ENCODE results near the gene ZDHHC14. TPM values are rescaled to one million over a fixed set of nuclear protein-coding genes. Genes with fewer than 3 reads are reported as not detected.
"Not testable (repeated sequence)": the region's sequence is repeated elsewhere in the genome, so short reads cannot be mapped to it uniquely, and the experiment has no call there.

The ZDHHC14 gene
- total RNA-seq (2014; rRNA removed; shearing (Covaris generic)), result 3.8 and 5.6 TPM in 2 replicates

GRCh38 chr6:157380779-157381561, at the start of gene ZDHHC14:
ZDHHC14 (plus strand) TSS chr6:157381190.
- in situ Hi-C loops (cut with HindIII; ENCODE audit: low sequenced_read_pairs), result no loop called here
- DNase-seq (ENCODE audit: low spot score), result peak; percentile 89

- in situ Hi-C loops (cut with HindIII; ENCODE audit: low sequenced_read_pairs), result no loop called here
Observed at GRCh38 chr6:157332813-157333212, 48.2 kb upstream of the ZDHHC14 start.

GRCh38 chr6:157333537-157333936, 47.5 kb upstream of the ZDHHC14 start:
- no peak for DNase-seq (ENCODE audit: low spot score)
- in situ Hi-C loops (cut with HindIII; ENCODE audit: low sequenced_read_pairs), result no loop called here

More at GRCh38 chr6:157332813-157333212, 48.2 kb upstream of the ZDHHC14 start:
- no peak for DNase-seq (ENCODE audit: low spot score)

- in situ Hi-C loops (cut with HindIII; ENCODE audit: low sequenced_read_pairs), result no loop called here
Observed at GRCh38 chr6:157333956-157334355, 47.0 kb upstream of the ZDHHC14 start.

GRCh38 chr6:157335829-157336228, 45.2 kb upstream of the ZDHHC14 start:
- in situ Hi-C loops (cut with HindIII; ENCODE audit: low sequenced_read_pairs), result loop anchor here (5.0 kb wide), 1 partner anchor 41 kb away; no protein-coding TSS in a partner anchor
- DNase-seq (ENCODE audit: low spot score), result no peak

More at GRCh38 chr6:157333956-157334355, 47.0 kb upstream of the ZDHHC14 start:
- DNase-seq (ENCODE audit: low spot score), result no peak

- not testable (repeated sequence) for DNase-seq (ENCODE audit: low spot score)
- in situ Hi-C loops (cut with HindIII; ENCODE audit: low sequenced_read_pairs), result loop anchor here (5.0 kb wide), 1 partner anchor 40 kb away; no protein-coding TSS in a partner anchor
Observed at GRCh38 chr6:157337276-157337675, 43.7 kb upstream of the ZDHHC14 start.

GRCh38 chr6:157337751-157338150, 43.2 kb upstream of the ZDHHC14 start:
- in situ Hi-C loops (cut with HindIII; ENCODE audit: low sequenced_read_pairs), result loop anchor here (5.0 kb wide), 1 partner anchor 40 kb away; no protein-coding TSS in a partner anchor
- no peak for DNase-seq (ENCODE audit: low spot score)

- in situ Hi-C loops (cut with HindIII; ENCODE audit: low sequenced_read_pairs), result loop anchor here (5.0 kb wide), 1 partner anchor 38 kb away; no protein-coding TSS in a partner anchor
- DNase-seq (ENCODE audit: low spot score), result no peak
Observed at GRCh38 chr6:157339432-157339831, 41.6 kb upstream of the ZDHHC14 start.

- no peak for DNase-seq (ENCODE audit: low spot score)
- in situ Hi-C loops (cut with HindIII; ENCODE audit: low sequenced_read_pairs), result no loop called here
Observed at GRCh38 chr6:157343732-157344131, 37.3 kb upstream of the ZDHHC14 start.

GRCh38 chr6:157346373-157346772, 34.6 kb upstream of the ZDHHC14 start:
- in situ Hi-C loops (cut with HindIII; ENCODE audit: low sequenced_read_pairs), result no loop called here
- DNase-seq (ENCODE audit: low spot score), result no peak

GRCh38 chr6:157358287-157358686, 22.7 kb upstream of the ZDHHC14 start:
- in situ Hi-C loops (cut with HindIII; ENCODE audit: low sequenced_read_pairs), result no loop called here
- DNase-seq (ENCODE audit: low spot score), result no peak

- in situ Hi-C loops (cut with HindIII; ENCODE audit: low sequenced_read_pairs), result no loop called here
- no peak for DNase-seq (ENCODE audit: low spot score)
Observed at GRCh38 chr6:157361886-157362285, 19.1 kb upstream of the ZDHHC14 start.

- no peak for DNase-seq (ENCODE audit: low spot score)
- in situ Hi-C loops (cut with HindIII; ENCODE audit: low sequenced_read_pairs), result no loop called here
Observed at GRCh38 chr6:157364705-157365104, 16.3 kb upstream of the ZDHHC14 start.

- no peak for DNase-seq (ENCODE audit: low spot score)
- in situ Hi-C loops (cut with HindIII; ENCODE audit: low sequenced_read_pairs), result no loop called here
Observed at GRCh38 chr6:157366648-157367047, 14.3 kb upstream of the ZDHHC14 start.

GRCh38 chr6:157368359-157369049, 12.5 kb upstream of the ZDHHC14 start:
- DNase-seq (ENCODE audit: low spot score), result no peak
- in situ Hi-C loops (cut with HindIII; ENCODE audit: low sequenced_read_pairs), result no loop called here

GRCh38 chr6:157370755-157371154, 10.2 kb upstream of the ZDHHC14 start:
- in situ Hi-C loops (cut with HindIII; ENCODE audit: low sequenced_read_pairs), result no loop called here
- DNase-seq (ENCODE audit: low spot score), result no peak

- in situ Hi-C loops (cut with HindIII; ENCODE audit: low sequenced_read_pairs), result no loop called here
- no peak for DNase-seq (ENCODE audit: low spot score)
Observed at GRCh38 chr6:157372501-157373280, 8.3 kb upstream of the ZDHHC14 start.

- DNase-seq (ENCODE audit: low spot score), result no peak
- in situ Hi-C loops (cut with HindIII; ENCODE audit: low sequenced_read_pairs), result loop anchor here (5.0 kb wide), 1 partner anchor 38 kb away; no protein-coding TSS in a partner anchor
Observed at GRCh38 chr6:157374889-157375443, 6.0 kb upstream of the ZDHHC14 start.

- in situ Hi-C loops (cut with HindIII; ENCODE audit: low sequenced_read_pairs), result loop anchor here (5.0 kb wide), 1 partner anchor 39 kb away; no protein-coding TSS in a partner anchor
- no peak for DNase-seq (ENCODE audit: low spot score)
Observed at GRCh38 chr6:157376241-157376640, 4.7 kb upstream of the ZDHHC14 start.
